ENCODE data around the gene IRS1. TPM values are rescaled to one million over a fixed set of nuclear protein-coding genes. Genes with fewer than 3 reads are reported as not detected.

IRS1 gene
- total RNA-seq, 6 experiments from 2014 or later = 9.0 to 24.4 (median 15.8) TPM

GRCh38 chr2:226783885-226784284 lies 15.7 kb downstream of the IRS1 start:
- DNase-seq (no peak), ATAC-seq (no peak)
- 86% methylated on average over 1 of the region's 2 CpGs for WGBS (ENCODE audit: insufficient coverage, low coverage, low lambda C conversion rate, missing lambda C conversion rate)

GRCh38 chr2:226782092-226782713 lies 17.4 kb downstream of the IRS1 start:
- DNase-seq (no peak), ATAC-seq (peak in 1 of 4 donors; percentile 46)
- TF ChIP-seq CTCF (IDR thresholded peaks at IDR 0.05) = no peak
- TF ChIP-seq POLR2A (IDR thresholded peaks at IDR 0.05) = no peak
- Histone ChIP-seq H3K4me1 (no peaks in the 10 kb centered on the region), H3K9me3 (no peaks in the 10 kb centered on the region), H3K36me3 (peaks cover 0 to 4% (median 0%) of the 10 kb centered on the region in 4 donors), H3K4me3 (no peak overlapping the region), H3K27me3 (no peaks in the 10 kb centered on the region), H3K27ac (no peak overlapping the region)
- WGBS (ENCODE audit: insufficient coverage, low coverage, low lambda C conversion rate, missing lambda C conversion rate) = 49% methylated on average over 3 of the region's 5 CpGs
- intact Hi-C loops (cut with DNase I) = no loop called here

More at GRCh38 chr2:226783885-226784284, 15.7 kb downstream of the IRS1 start:
- Histone ChIP-seq H3K4me3 (no peak overlapping the region), H3K27ac (no peak overlapping the region), H3K27me3 (no peaks in the 10 kb centered on the region), H3K9me3 (no peaks in the 10 kb centered on the region), H3K36me3 (peaks cover 0 to 4% (median 0%) of the 10 kb centered on the region in 4 donors), H3K4me1 (peaks cover 0 to 9% (median 2%) of the 10 kb centered on the region in 4 donors)
- TF ChIP-seq POLR2A (IDR thresholded peaks at IDR 0.05) = no peak
- TF ChIP-seq CTCF (IDR thresholded peaks at IDR 0.05) = no peak
- intact Hi-C loops (cut with DNase I) = no loop called here

GRCh38 chr2:226780431-226780830 lies 19.2 kb downstream of the IRS1 start:
- no peak for DNase-seq
- TF ChIP-seq POLR2A (IDR thresholded peaks at IDR 0.05) = no peak
- no peak for TF ChIP-seq CTCF (IDR thresholded peaks at IDR 0.05)
- 86% methylated on average over 1 of the region's 1 CpG for WGBS (ENCODE audit: insufficient coverage, low coverage, low lambda C conversion rate, missing lambda C conversion rate)
- intact Hi-C loops (cut with DNase I) = no loop called here
- no peaks in the 10 kb centered on the region for H3K9me3 ChIP-seq
- H3K4me3 ChIP-seq = no peak overlapping the region
- H3K36me3 ChIP-seq = peaks cover 0 to 4% (median 0%) of the 10 kb centered on the region in 4 donors
- no peaks in the 10 kb centered on the region for H3K4me1 ChIP-seq
- H3K27ac ChIP-seq = no peak overlapping the region
- no peak for ATAC-seq
- no peaks in the 10 kb centered on the region for H3K27me3 ChIP-seq

GRCh38 chr2:226777611-226778010 lies 22.0 kb downstream of the IRS1 start:
- intact Hi-C loops (cut with DNase I) = no loop called here
- no peaks in the 10 kb centered on the region for H3K27me3 ChIP-seq

More at GRCh38 chr2:226777611-226778010, 22.0 kb downstream of the IRS1 start:
- Histone ChIP-seq H3K9me3 (no peaks in the 10 kb centered on the region), H3K36me3 (peaks cover 0 to 4% (median 0%) of the 10 kb centered on the region in 4 donors), H3K4me3 (no peak overlapping the region), H3K27ac (no peak overlapping the region), H3K4me1 (peaks cover 0 to 15% (median 6%) of the 10 kb centered on the region in 4 donors)
- WGBS (ENCODE audit: insufficient coverage, low coverage, low lambda C conversion rate, missing lambda C conversion rate) = 81% methylated on average over 4 of the region's 4 CpGs
- ATAC-seq = no peak
- TF ChIP-seq CTCF (IDR thresholded peaks at IDR 0.05) = no peak
- no peak for TF ChIP-seq POLR2A (IDR thresholded peaks at IDR 0.05)
- DNase-seq = no peak
